Astrocyte of the spinal cord (primary cell): ENCODE measurements around the gene RNF222.

Experiments used
- DNase-seq: peaks from one replicate; pipeline ENCODE4 v3.0.0; 2011; ENCODE audit warnings: low read depth, low spot score
- H3K4me3 ChIP-seq: 2 replicates; pipeline ENCODE4 v1.5.1; 2011; ENCODE audit warnings: low read depth, mild to moderate bottlenecking, low read length, moderate library complexity
- CTCF ChIP-seq: IDR thresholded peaks from 2 replicates; pipeline ENCODE4 v1.5.1; 2012; ENCODE audit warnings: low read depth, mild to moderate bottlenecking, low read length, inconsistent platforms
- in situ Hi-C: cut with HindIII; loops from 2 replicates; pipeline ENCODE4 v1.10.0; 2017; ENCODE audit warnings: low sequenced_read_pairs

Gene RNF222

GRCh38 chr17:8366231-8366630 lies 31.4 kb downstream of the RNF222 start:
- TF ChIP-seq CTCF: no peak
- in situ Hi-C loops: no loop called here
- DNase-seq: peak; percentile 52
- no peak overlapping the region for H3K4me3 ChIP-seq

DNA sequence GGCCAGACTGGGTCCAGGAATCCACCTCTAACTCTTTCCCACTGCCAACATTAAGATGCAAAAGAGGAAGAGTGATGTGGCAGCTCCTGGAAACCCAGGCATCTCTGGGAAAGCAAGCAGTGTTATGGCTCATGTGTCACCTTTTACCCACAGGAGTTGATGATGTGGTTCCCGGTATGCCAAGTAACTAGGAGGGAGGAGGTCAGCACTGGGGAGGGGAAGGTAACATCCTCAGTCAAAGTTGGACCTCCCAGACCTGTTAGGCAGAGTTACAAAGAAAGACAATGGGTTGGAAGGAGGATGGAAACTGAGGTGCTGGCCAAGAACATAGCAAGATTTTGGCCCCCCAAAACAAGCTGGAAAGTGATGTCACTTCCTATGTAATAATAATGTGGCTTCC lies 32.5 kb downstream of the RNF222 start:
- TF ChIP-seq CTCF: no peak
- in situ Hi-C loops: no loop called here
- no peak overlapping the region for H3K4me3 ChIP-seq
- DNase-seq: peak; percentile 55

DNA sequence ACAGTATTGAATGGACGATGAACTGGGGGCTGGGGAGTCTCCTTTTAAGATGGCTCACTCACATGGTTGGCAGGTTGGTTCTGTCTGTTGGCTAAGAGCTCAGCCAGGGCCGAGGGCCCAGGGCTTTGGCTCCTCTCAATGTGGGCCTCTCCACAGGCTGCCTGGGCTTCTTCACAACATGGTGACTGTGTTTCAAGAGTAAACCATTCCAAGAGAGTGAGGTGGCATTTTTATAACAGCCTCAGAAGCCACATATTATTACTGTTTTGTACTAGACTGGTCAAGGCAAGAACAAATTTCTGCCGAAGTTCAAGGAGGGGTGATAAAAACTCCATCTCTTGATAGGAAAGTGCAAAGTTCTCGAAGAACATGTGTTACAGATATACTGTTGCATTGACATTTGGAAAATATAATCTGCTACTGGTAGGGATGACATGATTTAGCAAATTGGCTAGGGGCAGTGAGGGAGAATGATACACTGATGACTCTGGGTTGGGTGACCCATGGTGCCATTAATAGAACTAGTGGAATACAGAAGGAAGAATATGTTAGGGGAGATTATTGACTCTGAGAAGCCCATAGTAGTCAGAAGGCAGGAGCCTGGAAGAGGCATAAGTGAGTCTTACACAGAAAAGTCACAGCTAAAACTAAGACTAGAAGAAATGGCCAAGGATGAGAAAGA lies 34.8 kb downstream of the RNF222 start:
- no peak overlapping the region for H3K4me3 ChIP-seq
- peak; percentile 69 for DNase-seq
- in situ Hi-C loops: no loop called here
- TF ChIP-seq CTCF: no peak

- no peak for TF ChIP-seq CTCF
- no peak for DNase-seq
- in situ Hi-C loops: no loop called here
- no peak overlapping the region for H3K4me3 ChIP-seq
Observed at GRCh38 chr17:8360751-8361150, 36.9 kb downstream of the RNF222 start.

DNA sequence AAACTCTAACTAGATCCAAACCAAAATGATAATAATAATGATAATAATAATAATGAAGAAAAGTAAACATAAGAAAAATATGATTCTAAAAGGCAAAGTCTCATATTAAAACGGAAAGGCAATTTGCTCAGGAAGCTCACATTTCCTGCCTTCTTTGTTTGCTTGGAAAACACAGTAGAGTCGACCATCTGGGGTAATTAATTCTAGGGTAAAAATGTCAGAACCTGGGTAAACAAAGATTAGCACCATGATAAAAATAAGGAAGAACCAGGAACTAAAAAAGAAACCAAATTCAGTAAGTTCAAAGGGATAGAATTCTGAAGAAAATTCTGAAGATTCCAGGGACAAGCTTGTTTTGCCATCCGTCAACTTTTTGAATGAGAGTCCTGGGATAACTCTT lies 37.4 kb downstream of the RNF222 start:
- TF ChIP-seq CTCF: no peak
- in situ Hi-C loops: no loop called here

DNA sequence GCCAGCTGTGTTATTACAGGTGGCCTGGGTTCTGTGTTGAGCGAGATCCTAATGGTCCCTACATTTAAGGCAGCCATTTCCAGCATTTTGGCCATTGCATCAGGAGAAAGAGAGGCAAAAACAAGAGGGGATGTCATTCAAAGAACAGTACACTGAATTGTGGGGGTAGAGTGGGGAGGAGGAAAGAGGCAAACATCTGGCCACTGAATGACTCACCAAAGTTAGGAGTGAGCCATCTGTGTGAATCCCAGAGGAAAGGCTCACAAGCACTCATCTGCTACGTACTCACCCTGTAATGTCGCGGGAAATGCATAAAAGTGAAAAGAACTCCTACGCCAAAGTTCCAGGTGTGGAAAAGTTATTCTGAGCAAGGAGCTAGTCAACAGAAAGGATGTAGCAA lies 37.9 kb downstream of the RNF222 start:
- no peak overlapping the region for H3K4me3 ChIP-seq
- TF ChIP-seq CTCF: no peak
- DNase-seq: peak; percentile 78
- in situ Hi-C loops: no loop called here

More for the DNA sequence above, 37.4 kb downstream of the RNF222 start:
- DNase-seq: no peak
- no peak overlapping the region for H3K4me3 ChIP-seq

GRCh38 chr17:8357910-8358309 lies 39.7 kb downstream of the RNF222 start:
- no peak for TF ChIP-seq CTCF
- no peak for DNase-seq
- no peak overlapping the region for H3K4me3 ChIP-seq
- in situ Hi-C loops: no loop called here
